GM20431 (cell line): ENCODE measurements around the gene RSPH3.
"Not testable (repeated sequence)": the region's sequence is repeated elsewhere in the genome, so short reads cannot be mapped to it uniquely, and the experiment has no call there.

Source experiments
- in situ Hi-C: fragments of 300-500 bp; cut with MseI, MboI; formaldehyde crosslinking; loops from one replicate; pipeline ENCODE4 v1.15.0; 2020; ENCODE audit warnings: low sequenced_read_pairs; ENCODE audit not compliant: unreplicated experiment

The RSPH3 gene

DNA sequence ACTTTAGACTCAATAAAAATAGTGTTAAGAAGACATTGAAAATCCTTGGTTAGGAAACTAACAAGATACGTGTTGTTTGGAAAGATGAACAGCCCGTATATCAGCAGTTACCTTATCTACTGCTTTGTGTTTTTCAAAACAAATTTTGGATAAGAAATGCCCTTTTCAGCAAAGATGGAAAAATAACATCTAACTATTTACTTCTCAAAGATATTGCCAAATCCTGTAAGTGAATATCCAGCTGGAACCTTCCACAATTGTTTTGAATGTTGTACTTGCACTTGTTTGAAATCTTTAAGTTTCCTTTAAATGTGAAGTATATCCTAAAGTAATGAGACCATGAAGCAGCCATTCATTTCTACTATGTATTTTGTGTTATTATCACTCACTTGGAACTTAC lies 30.2 kb upstream of the RSPH3 start:
- in situ Hi-C loops, result no loop called here

DNA sequence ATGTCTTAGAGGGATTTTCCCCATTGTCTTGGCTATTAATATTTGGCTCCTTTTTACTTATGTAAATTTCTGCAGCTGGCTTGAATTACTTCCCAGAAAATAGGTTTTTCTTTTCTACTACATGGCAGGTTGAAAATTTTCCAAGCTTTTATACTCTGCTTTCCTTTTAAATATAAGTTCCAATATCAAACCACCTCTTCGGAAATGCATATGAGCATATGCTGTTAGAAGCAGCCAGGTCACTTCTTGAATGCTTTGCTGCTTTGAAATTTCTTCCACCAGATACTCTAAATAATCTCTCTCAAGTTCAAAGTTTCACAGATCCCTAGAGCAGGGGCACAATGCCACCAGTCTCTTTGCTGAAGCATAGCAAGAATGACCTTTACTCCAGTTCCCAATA lies 25.2 kb upstream of the RSPH3 start:
- in situ Hi-C loops, result not testable (repeated sequence)

DNA sequence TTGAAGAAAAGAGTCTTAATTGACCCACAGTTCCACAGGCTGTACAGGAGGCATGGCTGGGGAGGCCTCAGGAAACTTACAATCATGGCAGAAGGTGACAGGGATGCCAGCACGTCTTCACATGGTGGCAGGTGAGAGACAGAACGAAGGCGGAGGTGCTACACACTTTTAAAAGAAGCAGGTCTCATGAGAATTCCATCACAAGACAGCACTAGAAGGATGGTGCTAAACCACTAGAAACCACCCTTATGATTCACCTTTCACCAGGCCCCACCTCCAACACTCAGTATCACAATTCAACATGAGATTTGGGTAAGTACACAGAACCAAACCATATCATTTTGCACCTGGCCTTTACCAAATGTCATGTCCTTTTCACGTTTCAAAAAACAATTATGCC lies 23.9 kb upstream of the RSPH3 start:
- in situ Hi-C loops, result no loop called here

DNA sequence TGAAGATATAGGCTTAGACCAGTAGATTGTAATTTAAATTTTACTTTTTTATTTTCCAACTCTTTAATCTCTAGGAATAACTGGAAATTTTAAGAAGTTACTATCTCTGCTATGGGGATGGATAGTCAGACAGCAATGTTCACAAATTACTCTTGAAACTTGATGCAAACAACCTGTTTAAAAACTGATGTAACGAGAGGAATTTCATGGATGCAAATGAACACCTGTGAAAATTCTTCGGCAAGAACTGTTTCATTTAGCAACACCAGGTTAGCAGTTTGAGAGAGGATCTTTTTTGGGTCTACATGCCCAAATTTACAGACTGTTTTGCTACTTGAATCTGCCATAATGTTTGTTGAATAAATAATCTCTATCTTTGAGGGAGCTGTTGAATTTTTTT lies 20.0 kb upstream of the RSPH3 start:
- in situ Hi-C loops, result no loop called here

DNA sequence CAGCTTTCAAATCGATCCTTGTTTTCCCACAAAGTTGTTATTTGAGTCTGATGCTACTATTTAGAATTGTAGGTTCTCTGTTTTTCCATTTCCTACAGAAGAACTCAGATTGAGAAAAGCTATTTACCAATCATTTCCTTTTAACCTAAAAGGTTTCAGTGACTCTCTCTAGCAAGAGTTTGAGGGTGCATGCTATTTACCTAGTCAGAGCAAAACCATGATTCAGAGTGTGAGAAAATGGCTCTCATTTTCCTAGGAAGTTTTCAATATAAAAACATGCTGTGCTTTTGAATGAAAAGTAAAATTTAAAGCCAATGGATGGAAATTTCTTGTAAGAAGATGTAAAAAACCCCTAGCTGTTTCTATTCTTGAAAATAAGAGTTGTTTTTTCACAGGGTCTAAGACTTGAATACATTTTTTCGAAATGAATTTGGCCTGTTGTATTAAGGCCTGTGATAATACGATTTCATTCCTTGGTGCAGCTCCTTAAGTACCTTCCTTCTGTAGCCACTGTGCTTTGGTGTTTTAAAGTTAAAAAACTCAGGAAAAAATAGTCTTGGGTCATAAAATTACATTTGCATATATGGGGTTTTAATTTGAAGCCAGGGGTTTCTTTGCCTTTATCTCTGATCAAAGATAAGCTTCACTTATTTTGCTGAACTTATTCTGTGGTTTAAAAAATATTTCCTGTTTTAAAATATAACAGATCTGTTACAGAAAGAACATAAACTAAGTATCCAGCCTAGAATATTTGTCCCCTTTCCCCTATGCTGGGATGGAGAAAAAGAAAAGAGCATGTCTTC lies 18.0 kb upstream of the RSPH3 start:
- in situ Hi-C loops, result no loop called here

DNA sequence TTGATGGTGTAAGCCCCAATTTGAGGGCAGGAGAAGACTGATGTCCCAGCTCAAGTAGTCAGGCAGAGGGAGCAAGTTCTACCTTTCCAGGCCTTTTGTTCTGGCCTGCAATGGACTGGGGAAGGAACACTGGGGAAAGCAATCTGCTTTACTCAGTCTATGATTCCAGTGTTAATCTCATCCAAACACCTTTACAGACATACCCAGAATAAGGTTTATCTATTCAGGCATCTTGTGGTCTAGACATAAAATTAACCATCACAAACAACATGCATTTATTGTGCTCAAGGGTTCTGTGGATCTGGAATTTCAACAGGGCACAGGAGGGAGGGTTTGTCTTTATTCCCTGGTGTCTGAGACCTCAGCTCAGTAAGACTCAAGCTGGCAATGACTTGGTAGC lies 14.4 kb upstream of the RSPH3 start:
- in situ Hi-C loops, result no loop called here

DNA sequence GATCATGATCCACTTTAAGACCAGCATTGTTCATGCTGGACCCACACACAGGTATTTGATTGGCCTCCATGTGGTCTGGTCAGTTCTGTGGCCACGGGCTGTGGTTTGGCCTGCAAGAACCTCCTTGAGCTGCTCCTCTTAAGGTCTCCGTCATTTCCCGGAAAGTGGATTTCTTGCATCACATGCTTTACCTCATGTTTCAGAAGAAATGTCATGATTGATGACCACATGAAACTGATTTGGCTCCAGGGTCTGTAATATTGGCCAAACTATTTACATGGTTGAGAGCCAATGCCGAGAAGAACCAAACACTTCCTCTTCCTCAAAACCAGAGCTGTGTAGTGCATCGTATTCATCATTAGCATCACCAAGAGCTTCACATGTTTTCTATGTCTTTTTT lies 13.2 kb upstream of the RSPH3 start:
- in situ Hi-C loops, result no loop called here

DNA sequence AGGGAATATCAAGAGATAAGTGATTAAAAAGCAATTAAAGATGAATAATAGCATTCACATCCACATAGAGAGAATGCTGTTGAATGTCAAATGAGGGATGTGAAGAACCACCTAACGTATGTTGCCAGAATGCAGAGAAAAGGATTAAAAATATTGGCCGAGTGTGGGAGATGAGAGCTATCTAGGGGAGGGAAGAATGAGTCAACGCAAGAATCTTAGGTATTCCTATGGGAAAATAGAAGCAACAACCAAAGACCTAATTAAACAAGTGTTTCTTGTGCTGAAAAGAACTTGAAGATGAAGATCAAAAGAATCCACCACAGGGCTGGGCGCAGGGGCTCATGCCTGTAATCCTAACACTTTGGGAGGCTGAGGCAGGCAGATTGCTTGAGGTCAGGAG lies 12.2 kb upstream of the RSPH3 start:
- in situ Hi-C loops, result no loop called here

DNA sequence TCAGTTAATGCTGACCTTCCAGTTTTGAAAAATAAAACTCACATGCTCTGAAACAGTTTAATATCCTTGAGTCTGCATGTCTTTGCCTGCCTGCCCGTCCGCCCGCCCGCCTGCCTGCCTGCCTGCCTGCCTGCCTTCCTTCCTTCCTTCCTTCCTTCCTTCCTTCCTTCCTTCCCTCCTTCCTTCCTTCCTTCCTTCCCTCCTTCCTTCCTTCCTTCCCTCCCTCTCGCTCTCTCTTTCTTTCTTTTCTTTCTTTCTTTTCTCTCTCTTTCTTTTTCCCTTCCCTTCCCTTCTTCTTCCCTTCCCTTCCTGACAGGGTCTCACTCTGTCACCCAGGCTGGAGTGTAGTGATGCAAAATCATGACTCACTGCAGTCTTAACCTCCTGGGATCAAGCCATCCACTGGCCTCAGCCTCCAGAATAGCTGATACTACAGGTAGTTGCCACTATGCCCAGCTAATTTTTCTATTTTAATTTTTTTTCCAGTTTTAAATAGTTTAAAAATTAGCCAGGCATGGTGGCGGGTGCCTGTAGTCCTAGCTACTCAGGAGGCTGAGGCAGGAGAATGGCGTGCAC lies 10.1 kb upstream of the RSPH3 start:
- in situ Hi-C loops, result not testable (repeated sequence)

DNA sequence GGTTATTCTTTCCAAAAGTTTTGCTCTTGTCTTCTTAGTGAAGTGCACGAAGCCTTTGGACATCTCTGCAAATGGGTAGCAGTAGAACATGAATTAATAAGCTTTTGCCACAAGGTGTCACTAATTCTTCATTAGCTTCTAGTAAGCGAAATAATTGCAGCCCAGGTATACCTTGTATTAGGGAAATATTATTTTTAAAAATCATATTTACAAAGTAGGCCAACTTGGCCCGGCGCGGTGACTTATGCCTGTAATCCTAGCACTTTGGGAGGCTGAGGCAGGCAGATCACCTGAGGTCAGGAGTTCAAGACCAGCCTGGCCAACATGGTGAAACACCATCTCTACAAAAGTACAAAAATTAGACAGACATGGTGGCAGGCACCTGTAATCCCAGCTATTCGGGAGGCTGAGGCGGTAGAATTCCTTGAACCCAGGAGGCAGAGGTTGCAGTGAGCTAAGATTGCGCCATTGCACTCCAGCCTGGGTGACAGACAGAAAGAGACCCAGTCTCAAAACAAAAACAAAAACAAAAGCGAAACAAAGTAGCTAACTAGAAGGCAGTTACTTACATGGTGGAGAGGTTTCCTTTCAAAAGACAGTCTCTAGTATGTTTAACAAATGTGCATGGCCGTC lies 8.8 kb upstream of the RSPH3 start:
- in situ Hi-C loops, result loop anchor here (10.0 kb wide), 1 partner anchor 96 kb away; no protein-coding TSS in a partner anchor

DNA sequence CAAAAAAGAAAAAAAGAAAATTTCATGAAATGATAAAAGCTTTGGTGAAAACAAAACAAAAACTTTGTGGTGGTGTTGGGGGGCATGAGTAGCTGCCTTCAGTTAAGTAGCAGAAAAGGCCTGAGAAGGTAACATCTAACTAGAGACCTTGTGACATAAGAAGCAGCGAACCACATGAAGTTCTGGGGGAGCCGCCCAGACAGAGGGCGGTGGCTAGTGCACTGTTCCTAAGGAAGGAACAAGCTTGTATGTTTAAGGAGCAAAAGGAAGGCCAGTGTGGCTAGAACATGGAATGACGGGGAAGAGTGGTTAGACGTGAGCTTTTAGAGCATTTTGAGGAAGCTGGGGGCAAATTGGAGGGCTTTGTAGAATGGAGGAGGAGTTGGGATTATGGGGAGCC lies 7.5 kb upstream of the RSPH3 start:
- in situ Hi-C loops, result loop anchor here (10.0 kb wide), 1 partner anchor 97 kb away; no protein-coding TSS in a partner anchor

DNA sequence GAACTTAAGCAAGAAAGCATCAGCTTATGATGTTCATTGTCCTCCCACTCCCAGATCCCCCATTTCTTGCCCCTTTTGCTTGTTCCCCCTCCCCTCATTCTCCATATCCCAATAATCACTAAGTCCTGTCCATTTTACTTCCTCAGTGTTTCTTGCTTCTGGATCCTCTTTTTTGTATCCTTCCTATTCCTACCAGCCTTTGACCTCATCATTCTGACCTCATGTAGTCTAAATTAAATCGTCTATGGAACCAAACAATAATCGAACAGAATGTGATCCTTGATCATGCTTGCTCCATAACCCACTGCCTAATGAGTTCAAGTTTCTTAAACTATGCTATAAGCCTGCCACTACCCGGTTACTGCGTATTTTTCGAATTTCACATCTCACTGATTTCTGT lies 5.4 kb upstream of the RSPH3 start:
- in situ Hi-C loops, result loop anchor here (10.0 kb wide), 1 partner anchor 99 kb away; no protein-coding TSS in a partner anchor

DNA sequence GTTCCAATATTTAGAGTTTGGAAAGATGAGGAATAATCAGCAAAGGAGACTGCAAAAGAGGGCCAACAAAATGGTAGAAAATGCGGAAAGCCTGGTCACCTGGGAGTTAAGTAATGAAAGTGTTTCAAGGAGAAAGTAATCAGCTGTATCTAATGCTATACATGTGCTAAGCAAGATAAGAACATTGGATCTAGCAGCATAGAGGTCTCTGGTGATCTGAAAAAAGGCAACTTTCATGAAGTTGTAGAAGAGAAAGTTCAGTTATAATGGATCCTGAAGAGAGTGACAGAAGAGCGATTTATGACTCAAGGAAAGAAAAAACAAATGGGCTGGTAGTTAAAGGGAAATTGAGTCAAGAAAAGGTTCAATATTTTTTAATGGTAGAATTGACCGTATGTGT lies 4.6 kb upstream of the RSPH3 start:
- in situ Hi-C loops, result loop anchor here (10.0 kb wide), 1 partner anchor 100 kb away; no protein-coding TSS in a partner anchor

DNA sequence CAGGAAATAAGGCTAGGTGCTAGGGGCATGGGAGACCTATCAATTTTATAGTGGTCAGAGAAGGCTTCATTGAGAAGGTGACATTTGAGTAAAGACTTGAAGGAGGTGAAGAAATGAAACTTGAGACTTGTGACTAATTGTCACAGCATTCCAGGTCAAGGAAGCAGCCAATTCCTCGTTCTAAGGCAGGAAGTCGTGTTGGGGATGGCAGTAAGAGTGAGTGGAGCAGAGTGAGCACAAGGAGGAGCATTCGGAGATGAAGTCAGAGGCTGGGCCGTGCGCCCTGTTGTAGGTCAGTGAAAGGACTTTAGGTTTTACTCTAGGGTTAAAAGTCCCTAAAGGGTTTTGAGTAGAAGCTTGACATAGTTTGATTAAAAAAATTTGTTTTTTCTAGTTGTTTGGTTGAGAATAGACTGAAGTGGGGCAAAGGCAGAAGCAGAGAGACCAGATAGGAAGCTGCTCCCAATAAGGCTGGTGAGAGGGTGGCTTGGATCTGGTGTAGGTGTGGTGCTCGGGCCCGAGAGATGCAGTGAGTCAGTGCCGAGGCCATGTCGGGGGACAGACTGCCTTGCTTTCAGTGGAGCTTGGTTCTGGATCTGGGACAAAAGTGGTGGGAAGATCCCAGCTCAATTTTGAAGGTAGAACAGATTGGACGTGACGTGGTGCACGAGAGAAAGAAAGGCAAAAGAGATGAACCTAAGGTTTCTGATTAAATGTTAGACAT lies 2.6 kb upstream of the RSPH3 start:
- in situ Hi-C loops, result loop anchor here (10.0 kb wide), 1 partner anchor 102 kb away; no protein-coding TSS in a partner anchor

DNA sequence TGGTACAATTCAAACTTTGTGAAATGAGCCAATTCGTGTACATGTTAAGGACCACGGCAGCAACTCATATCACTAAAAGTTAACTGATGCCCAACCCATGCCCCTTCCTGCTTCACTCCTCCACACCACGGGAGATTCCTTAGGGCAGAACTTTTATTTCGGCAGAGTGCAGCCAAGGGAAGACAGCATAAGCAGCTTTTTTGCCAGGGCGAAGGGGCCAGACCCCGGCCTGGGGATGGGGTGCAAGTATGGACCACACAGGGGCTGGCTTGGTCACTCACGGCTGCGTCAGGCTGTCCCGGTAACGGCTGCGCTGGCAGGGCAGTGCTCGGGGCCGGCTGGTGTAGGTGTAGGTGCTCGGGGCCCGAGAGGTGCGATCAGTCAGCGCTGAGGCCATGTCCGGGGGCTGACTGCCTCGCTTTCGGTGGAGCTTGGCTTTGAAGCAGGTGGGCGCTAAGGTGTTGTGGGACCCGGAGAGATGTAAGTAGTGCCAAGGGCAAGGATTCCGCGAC lies 792 bp downstream of the RSPH3 start:
- in situ Hi-C loops, result loop anchor here (25.0 kb wide), 1 partner anchor 787 kb away; no protein-coding TSS in a partner anchor

DNA sequence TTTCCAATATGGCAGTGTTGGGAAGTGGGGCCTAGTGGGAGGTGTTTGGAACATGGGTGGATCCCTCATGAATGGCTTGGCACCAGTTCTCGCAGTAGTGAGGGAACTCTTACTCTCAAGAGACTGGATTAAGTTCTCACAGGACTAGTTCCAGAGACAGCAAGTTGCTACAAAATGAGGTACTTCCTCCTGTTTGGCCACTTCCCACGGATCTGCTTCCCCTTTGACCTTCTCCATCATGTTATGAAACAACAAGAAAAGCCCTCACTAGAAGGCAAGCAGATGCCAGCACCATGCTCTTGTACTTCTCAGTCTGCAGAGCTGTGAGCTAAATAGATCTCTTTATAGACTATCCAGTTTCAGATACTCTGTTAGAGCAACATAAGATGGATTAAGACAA lies 3.1 kb downstream of the RSPH3 start:
- in situ Hi-C loops, result loop anchor here (25.0 kb wide), 1 partner anchor 785 kb away; no protein-coding TSS in a partner anchor

DNA sequence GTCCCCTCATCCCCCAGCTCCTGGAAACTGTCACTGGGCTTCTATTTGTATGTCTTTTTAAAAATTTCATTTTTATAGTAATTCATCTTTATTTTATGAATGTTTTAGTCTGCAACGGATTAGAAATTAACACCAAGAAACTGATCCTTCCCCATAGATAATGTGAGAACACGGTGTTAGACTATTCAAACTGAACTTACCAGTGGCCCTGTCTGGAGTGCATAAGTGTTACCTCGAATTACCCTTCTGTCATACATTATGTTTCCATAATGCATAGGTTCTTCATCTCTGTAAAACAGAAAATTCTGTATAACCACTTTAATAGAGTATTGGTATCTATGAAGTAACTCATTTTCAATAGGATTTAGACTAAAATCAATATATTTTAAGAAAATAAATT lies 6.4 kb downstream of the RSPH3 start:
- in situ Hi-C loops, result loop anchor here (25.0 kb wide), 1 partner anchor 781 kb away; no protein-coding TSS in a partner anchor

DNA sequence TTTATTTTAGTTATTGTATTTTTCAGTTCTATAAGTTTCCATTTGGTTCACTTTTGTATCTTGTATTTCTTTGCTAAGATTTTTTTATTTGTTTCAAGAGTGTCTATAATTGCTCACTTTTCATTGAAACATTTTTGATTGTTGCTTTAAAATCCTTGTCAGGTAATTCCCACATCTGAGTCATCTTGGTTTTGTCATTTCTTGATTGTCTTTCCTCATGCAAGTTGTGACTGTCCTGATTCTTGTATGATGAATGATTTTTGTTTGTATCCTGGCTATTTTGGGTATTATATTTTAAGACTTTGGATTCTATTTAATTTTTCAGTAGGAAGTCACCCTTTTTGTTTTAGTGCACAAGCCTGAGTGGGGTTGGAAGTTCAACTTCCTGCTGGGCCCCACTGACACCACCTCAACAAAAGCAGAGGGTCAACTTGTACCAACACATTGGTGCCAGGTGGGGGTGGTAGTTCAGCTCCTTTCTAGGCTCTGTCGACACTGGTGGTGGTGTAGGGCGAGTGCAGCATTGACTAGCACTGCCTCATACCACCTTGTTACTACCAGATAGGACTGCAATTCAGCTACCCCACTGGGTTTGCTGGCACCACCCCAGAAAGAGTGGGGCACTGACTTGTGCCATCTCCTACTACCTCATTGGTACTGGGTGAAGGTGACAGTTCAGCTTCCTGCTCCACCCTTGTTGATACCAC lies 8.8 kb downstream of the RSPH3 start:
- in situ Hi-C loops, result loop anchor here (25.0 kb wide), 1 partner anchor 779 kb away; no protein-coding TSS in a partner anchor

DNA sequence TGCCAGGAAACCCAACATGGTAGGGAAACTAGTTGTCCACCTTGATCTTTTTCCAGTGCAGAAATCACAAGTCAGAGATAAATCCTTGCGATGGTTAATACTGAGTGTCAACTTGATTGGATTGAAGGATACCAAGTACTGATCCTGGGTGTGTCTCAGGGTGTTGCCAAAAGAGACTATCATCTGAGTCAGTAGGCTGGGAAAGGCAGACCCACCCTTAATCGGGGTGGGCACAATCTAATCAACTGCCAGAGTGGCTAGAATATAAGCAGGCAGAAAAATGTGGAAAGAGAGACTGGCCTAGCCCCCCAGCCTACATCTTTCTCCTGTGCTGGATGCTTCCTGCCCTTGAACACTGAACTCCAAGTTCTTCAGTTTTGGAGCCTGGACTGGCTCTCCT lies 10.3 kb downstream of the RSPH3 start:
- in situ Hi-C loops, result loop anchor here (25.0 kb wide), 1 partner anchor 777 kb away; no protein-coding TSS in a partner anchor
